GM23248 (cell line): ENCODE data around the gene DNAAF5.

Experiments
- EZH2 ChIP-seq: fragments of 200-600 bp; sonication (generic); IDR thresholded peaks from 2 replicates; pipeline ENCODE4 v1.6.1; 2018; ENCODE audit warnings: antibody characterized with exemption, mild to moderate bottlenecking; ENCODE audit not compliant: insufficient read depth, poor library complexity, severe bottlenecking
- EZH2phosphoT487 ChIP-seq: fragments of 200-600 bp; sonication (generic); IDR thresholded peaks from 2 replicates; pipeline ENCODE4 v1.6.1; 2018; ENCODE audit warnings: antibody characterized with exemption, moderate library complexity, mild to moderate bottlenecking, low read depth; ENCODE audit not compliant: insufficient read depth

DNA sequence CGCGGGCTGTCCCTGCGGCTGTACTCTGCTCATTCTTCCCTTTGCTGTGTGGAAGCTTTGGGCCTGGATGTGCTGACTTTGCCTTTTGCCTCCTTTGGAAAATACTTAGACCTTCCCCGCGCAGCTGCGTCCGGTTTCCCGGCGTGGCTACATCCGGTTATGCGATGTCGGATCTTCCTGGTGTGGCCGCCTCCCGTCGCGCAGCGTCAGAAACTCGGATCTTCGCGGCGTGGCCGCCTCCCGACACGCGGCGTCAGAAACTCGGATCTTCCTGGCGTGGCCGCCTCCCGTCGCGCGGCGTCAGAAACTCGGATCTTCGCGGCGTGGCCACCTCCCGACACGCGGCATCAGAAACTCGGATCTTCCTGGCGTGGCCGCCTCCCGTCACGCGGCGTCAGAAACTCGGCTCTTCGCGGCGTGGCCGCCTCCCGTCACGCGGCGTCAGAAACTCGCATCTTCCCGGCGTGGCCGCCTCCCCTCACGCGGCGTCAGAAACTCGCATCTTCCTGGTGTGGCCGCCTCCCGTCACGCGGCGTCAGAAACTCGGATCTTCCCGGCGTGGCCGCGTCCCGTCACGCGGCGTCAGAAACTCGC is 55.5 kb downstream of the DNAAF5 start:
- TF ChIP-seq EZH2 = no peak
- no peak for TF ChIP-seq EZH2phosphoT487
